ENCODE data around the gene CBX5. TPM values are rescaled to one million over a fixed set of nuclear protein-coding genes. Genes with fewer than 3 reads are reported as not detected.

Gene CBX5
- total and polyA plus RNA-seq, 7 donors, result 3.0 to 30.7 (median 18.6) TPM

DNA sequence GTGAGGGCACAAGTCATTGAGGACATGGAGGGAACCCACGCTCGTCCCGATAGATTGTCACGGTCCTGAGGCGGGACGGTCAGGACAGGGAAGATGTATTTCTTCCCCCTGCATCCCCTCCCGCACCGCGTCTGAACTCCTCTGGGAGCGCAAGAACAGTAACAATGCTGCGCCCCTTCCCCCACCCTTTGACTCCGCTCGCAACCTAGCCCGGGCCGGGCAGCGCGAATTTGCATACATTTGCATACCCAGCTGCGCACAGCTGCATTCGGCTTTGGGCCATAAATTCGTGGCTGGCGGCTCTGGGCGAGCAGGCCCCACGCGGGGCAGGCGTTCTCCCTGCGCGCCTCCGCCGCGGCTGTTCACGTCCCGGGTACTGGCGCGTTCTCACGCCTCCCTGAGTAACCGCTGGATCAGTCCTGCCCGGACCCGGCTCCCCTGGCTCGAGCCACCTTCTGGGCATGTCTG is 62.1 kb downstream of the CBX5 start:
- peaks cover 26 to 55% (median 52%) of the 10 kb centered on the region in 3 donors for H3K27me3 ChIP-seq
- intact Hi-C loops (cut with DNase I), result loop anchor here (5.0 kb wide), 1 partner anchor 144 kb away; the partner anchor contains the start of gene GPR84
- no peak overlapping the region for H3K27ac ChIP-seq
- H3K4me1 ChIP-seq, result peaks cover 0 to 29% (median 21%) of the 10 kb centered on the region in 4 donors
- no peak for TF ChIP-seq POLR2AphosphoS5 (IDR thresholded peaks at IDR 0.05)
- no peak for TF ChIP-seq CTCF (IDR thresholded peaks at IDR 0.05)
- no peak for TF ChIP-seq EP300 (IDR thresholded peaks at IDR 0.05)
- no peaks in the 10 kb centered on the region for H3K9me3 ChIP-seq
- WGBS, 2 donors, result 3 to 12% methylated on average over 39 of the region's 39 CpGs
- no peaks in the 10 kb centered on the region for H3K36me3 ChIP-seq
- H3K4me3 ChIP-seq, result peak overlapping the region in 3 of 4 donors; percentile 2 to 31 (median 25)
- no peak for DNase-seq

DNA sequence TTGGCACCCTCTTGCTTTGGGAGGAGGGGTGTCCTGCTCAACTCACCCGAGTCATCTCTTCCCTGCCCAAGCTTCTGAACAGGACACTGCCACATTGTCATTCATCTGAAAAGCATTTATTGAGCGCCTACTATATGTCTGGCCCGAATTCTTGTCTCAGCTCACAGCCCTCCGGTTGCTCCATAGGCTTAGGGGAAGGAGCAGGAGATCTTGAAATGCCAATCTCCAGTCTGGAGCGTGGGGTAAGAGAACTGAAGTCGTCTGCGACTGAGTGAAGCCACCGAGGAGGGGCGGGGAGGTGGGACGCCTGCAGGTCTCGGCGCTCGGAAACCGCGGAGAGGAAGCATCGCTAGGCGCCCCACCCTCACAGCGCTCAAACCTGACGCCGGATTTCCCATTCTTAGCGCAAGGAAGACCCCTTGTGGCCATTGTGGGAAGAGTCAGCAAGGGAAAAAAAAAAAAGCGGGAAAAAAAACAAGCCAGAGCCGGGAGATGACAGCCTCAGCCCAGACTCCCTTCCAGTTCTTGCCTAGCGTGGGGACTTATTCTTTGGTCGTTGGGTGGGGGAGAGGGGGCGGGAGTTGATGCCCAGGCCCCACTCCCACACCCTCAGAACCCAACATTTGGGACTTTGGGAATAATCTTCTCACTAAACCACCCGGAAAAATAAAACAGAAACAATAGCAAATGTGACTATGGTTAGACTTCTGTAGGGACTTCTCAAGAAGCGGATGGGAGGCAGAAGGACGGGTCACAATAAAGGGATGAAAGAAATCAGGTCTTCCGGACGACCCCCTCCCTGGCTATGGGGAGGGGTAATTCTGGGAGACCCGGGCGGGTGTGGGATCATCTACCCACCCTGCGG is 62.9 kb downstream of the CBX5 start:
- intact Hi-C loops (cut with DNase I), result loop anchor here (5.0 kb wide), 1 partner anchor 145 kb away; the partner anchor contains the start of gene GPR84
- Histone ChIP-seq H3K4me1 (peaks cover 0 to 29% (median 21%) of the 10 kb centered on the region in 4 donors), H3K4me3 (peak overlapping the region in 2 of 4 donors; percentile 25 to 31), H3K27me3 (peaks cover 32 to 63% (median 59%) of the 10 kb centered on the region in 3 donors), H3K9me3 (no peaks in the 10 kb centered on the region), H3K36me3 (no peaks in the 10 kb centered on the region), H3K27ac (no peak overlapping the region)
- 1% methylated on average over 34 of the region's 34 CpGs for WGBS, 2 donors
- TF ChIP-seq POLR2A (IDR thresholded peaks at IDR 0.05) (no peak), CTCF (IDR thresholded peaks at IDR 0.05) (peak; percentile 46 to 76 (median 52)), POLR2AphosphoS5 (IDR thresholded peaks at IDR 0.05) (peak in 2 of 4 donors; percentile 4 to 7)
- peak; percentile 84 for DNase-seq

GRCh38 chr12:54215989-54216796 is 63.7 kb downstream of the CBX5 start:
- H3K4me3 ChIP-seq, result peak overlapping the region in 2 of 4 donors; percentile 25 to 31
- H3K9me3 ChIP-seq, result no peaks in the 10 kb centered on the region
- DNase-seq, result no peak
- H3K27ac ChIP-seq, result no peak overlapping the region
- intact Hi-C loops (cut with DNase I), result loop anchor here (5.0 kb wide), 1 partner anchor 146 kb away; the partner anchor contains the start of gene GPR84
- H3K27me3 ChIP-seq, result peaks cover 32 to 71% (median 67%) of the 10 kb centered on the region in 3 donors
- peaks cover 0 to 29% (median 21%) of the 10 kb centered on the region in 4 donors for H3K4me1 ChIP-seq
- TF ChIP-seq EP300 (IDR thresholded peaks at IDR 0.05), result no peak
- no peaks in the 10 kb centered on the region for H3K36me3 ChIP-seq
- 8 to 9% methylated on average over 31 of the region's 31 CpGs for WGBS, 2 donors

DNA sequence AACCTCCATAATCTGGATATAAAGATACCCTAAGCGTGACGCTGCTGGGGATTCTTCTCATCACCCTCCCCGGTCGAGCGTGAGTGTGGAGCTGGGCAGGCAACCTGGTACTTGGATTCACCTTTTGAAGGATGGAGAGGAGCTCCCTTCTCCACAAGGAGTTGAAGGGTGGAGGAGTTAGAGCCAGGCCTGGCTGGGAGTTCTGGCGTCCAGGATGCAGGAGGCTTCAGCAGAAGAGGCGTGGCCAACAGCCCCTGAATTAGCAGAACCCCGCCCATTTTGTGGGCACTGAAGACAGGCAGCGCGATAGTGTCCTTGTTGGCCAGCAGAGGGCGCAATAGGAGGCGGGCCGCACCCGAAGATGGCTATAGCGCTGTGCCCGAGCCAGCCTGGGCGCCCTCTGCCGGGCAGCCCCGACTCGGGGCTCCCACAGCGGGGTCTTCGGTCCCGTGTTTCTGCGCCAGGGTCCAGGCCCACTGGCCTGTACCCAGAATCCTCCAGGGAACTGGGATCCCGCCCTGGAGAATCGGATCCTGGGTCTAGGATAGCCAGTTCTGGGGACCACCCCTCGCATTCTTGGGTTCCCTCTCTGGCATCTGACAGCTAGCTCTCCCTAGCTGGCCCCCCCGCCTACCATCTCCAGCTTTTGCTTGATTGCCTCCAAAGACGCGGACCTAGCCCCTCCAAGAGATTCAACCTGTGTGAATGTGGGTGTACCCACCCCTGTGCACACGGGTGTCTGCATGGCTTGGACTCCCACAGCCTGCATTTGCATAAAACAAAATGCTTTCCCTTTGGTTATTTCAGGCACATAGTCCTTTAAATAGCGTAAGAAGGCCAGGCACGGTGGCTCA is 65.1 kb downstream of the CBX5 start:
- H3K9me3 ChIP-seq, result no peaks in the 10 kb centered on the region
- peaks cover 0 to 29% (median 21%) of the 10 kb centered on the region in 4 donors for H3K4me1 ChIP-seq
- no peak overlapping the region for H3K27ac ChIP-seq
- H3K36me3 ChIP-seq, result no peaks in the 10 kb centered on the region
- H3K4me3 ChIP-seq, result no peak overlapping the region
- intact Hi-C loops (cut with DNase I), result loop anchor here (5.0 kb wide), 1 partner anchor 148 kb away; the partner anchor contains the start of gene GPR84
- peaks cover 32 to 85% (median 81%) of the 10 kb centered on the region in 3 donors for H3K27me3 ChIP-seq
- peak; percentile 88 for DNase-seq
- TF ChIP-seq EP300 (IDR thresholded peaks at IDR 0.05), result no peak
- peak; percentile 44 to 87 (median 74) for TF ChIP-seq CTCF (IDR thresholded peaks at IDR 0.05)
- no peak for TF ChIP-seq POLR2AphosphoS5 (IDR thresholded peaks at IDR 0.05)
- no peak for TF ChIP-seq POLR2A (IDR thresholded peaks at IDR 0.05)
- 19 to 21% methylated on average over 33 of the region's 33 CpGs for WGBS, 2 donors

All from sigmoid colon (tissue), 7 donors.